GM18870 (cell line): Measurements from ENCODE around the gene PLA2G2D.

Source experiments
- ATAC-seq: cut with Tn5 transposase; IDR thresholded peaks from one replicate; pipeline ENCODE4 v1.9.1; 2021; ENCODE audit warnings: moderate library complexity; ENCODE audit not compliant: unreplicated experiment

Gene PLA2G2D

GRCh38 chr1:20115916-20116315, 3.4 kb downstream of the PLA2G2D start:
- no peak for ATAC-seq

GRCh38 chr1:20115479-20115878, 3.9 kb downstream of the PLA2G2D start:
- ATAC-seq: no peak

- ATAC-seq: no peak
Observed at GRCh38 chr1:20114021-20114648, 5.2 kb downstream of the PLA2G2D start.

- no peak for ATAC-seq
Observed at GRCh38 chr1:20112279-20113000, 6.9 kb downstream of the PLA2G2D start.

- no peak for ATAC-seq
Observed at GRCh38 chr1:20111452-20111851, 7.9 kb downstream of the PLA2G2D start.

GRCh38 chr1:20110679-20111078, 8.7 kb downstream of the PLA2G2D start:
- ATAC-seq: no peak

GRCh38 chr1:20109223-20109856, 10.0 kb downstream of the PLA2G2D start:
- no peak for ATAC-seq

GRCh38 chr1:20108366-20109123, 10.8 kb downstream of the PLA2G2D start:
- ATAC-seq: no peak

GRCh38 chr1:20107796-20108195, 11.5 kb downstream of the PLA2G2D start:
- ATAC-seq: no peak

GRCh38 chr1:20107351-20107750, 12.0 kb downstream of the PLA2G2D start:
- ATAC-seq: no peak

- no peak for ATAC-seq
Observed at GRCh38 chr1:20105856-20106255, 13.5 kb downstream of the PLA2G2D start.

GRCh38 chr1:20102875-20103274, 16.5 kb downstream of the PLA2G2D start:
- no peak for ATAC-seq

GRCh38 chr1:20100632-20101355, 18.5 kb downstream of the PLA2G2D start:
- no peak for ATAC-seq

- no peak for ATAC-seq
Observed at GRCh38 chr1:20099533-20099932, 19.8 kb downstream of the PLA2G2D start.

GRCh38 chr1:20096840-20097447, 22.4 kb downstream of the PLA2G2D start:
- ATAC-seq: no peak

- no peak for ATAC-seq
Observed at GRCh38 chr1:20095564-20096434, 23.5 kb downstream of the PLA2G2D start.

GRCh38 chr1:20093940-20094391, 25.4 kb downstream of the PLA2G2D start:
- ATAC-seq: no peak

- no peak for ATAC-seq
Observed at GRCh38 chr1:20093303-20093702, 26.0 kb downstream of the PLA2G2D start.

- ATAC-seq: no peak
Observed at GRCh38 chr1:20090641-20091040, 28.7 kb downstream of the PLA2G2D start.
